T-helper 2 cell treated with Interferon-gamma antibody and Interleukin-4, amounts not matched to agents 5 μg/mL and 100 μg/mL, for 36 hours (primary cell): ENCODE measurements around the gene TPK1.

ENCODE experiments used
- DNase-seq: peaks from one replicate; pipeline ENCODE4 v3.0.0; 2021; ENCODE audit warnings: low spot score
- H3K27ac Mint-ChIP-seq: one replicate; pipeline ENCODE4 v1.8.0; 2021; ENCODE audit warnings: mild to moderate bottlenecking, mixed read lengths
- H3K27me3 Mint-ChIP-seq: one replicate; pipeline ENCODE4 v1.8.0; 2021; ENCODE audit warnings: low read depth, mixed read lengths
- H3K36me3 Mint-ChIP-seq: one replicate; pipeline ENCODE4 v1.8.0; 2021; ENCODE audit warnings: low read depth, mixed read lengths
- H3K4me1 Mint-ChIP-seq: one replicate; pipeline ENCODE4 v1.8.0; 2021; ENCODE audit warnings: low read depth, mixed read lengths
- H3K4me3 Mint-ChIP-seq: one replicate; pipeline ENCODE4 v1.8.0; 2022; ENCODE audit warnings: mild to moderate bottlenecking, moderate library complexity, mixed read lengths
- H3K9me3 Mint-ChIP-seq: one replicate; pipeline ENCODE4 v1.8.0; 2021; ENCODE audit warnings: mixed read lengths

The TPK1 gene

GRCh38 chr7:144525956-144526355, 309.9 kb downstream of the TPK1 start:
- H3K36me3 Mint-ChIP-seq: no peaks in the 10 kb centered on the region
- H3K27me3 Mint-ChIP-seq: no peaks in the 10 kb centered on the region
- no peak overlapping the region for H3K4me3 Mint-ChIP-seq
- H3K4me1 Mint-ChIP-seq: peaks cover 7% of the 10 kb centered on the region
- H3K27ac Mint-ChIP-seq: no peak overlapping the region
- DNase-seq: no peak
- H3K9me3 Mint-ChIP-seq: no peaks in the 10 kb centered on the region

- no peak overlapping the region for H3K27ac Mint-ChIP-seq
- H3K9me3 Mint-ChIP-seq: no peaks in the 10 kb centered on the region
- H3K4me3 Mint-ChIP-seq: no peak overlapping the region
- H3K27me3 Mint-ChIP-seq: no peaks in the 10 kb centered on the region
- no peak for DNase-seq
- H3K4me1 Mint-ChIP-seq: peaks cover 4% of the 10 kb centered on the region
- no peaks in the 10 kb centered on the region for H3K36me3 Mint-ChIP-seq
These were observed 311.6 kb downstream of the TPK1 start for GRCh38 chr7:144524271-144524670.

GRCh38 chr7:144523621-144524020, 312.2 kb downstream of the TPK1 start:
- peaks cover 1% of the 10 kb centered on the region for H3K4me1 Mint-ChIP-seq
- H3K36me3 Mint-ChIP-seq: no peaks in the 10 kb centered on the region
- no peak overlapping the region for H3K4me3 Mint-ChIP-seq
- H3K9me3 Mint-ChIP-seq: no peaks in the 10 kb centered on the region
- no peaks in the 10 kb centered on the region for H3K27me3 Mint-ChIP-seq
- H3K27ac Mint-ChIP-seq: no peak overlapping the region
- DNase-seq: no peak

- DNase-seq: no peak
- H3K27me3 Mint-ChIP-seq: no peaks in the 10 kb centered on the region
- H3K4me1 Mint-ChIP-seq: peaks cover 8% of the 10 kb centered on the region
- H3K9me3 Mint-ChIP-seq: no peaks in the 10 kb centered on the region
- H3K27ac Mint-ChIP-seq: no peak overlapping the region
- H3K4me3 Mint-ChIP-seq: no peak overlapping the region
- H3K36me3 Mint-ChIP-seq: no peaks in the 10 kb centered on the region
These were observed 315.9 kb downstream of the TPK1 start for GRCh38 chr7:144519925-144520324.

- no peaks in the 10 kb centered on the region for H3K9me3 Mint-ChIP-seq
- no peak overlapping the region for H3K4me3 Mint-ChIP-seq
- no peak overlapping the region for H3K27ac Mint-ChIP-seq
- peaks cover 8% of the 10 kb centered on the region for H3K4me1 Mint-ChIP-seq
- DNase-seq: no peak
- no peaks in the 10 kb centered on the region for H3K27me3 Mint-ChIP-seq
- H3K36me3 Mint-ChIP-seq: no peaks in the 10 kb centered on the region
These were observed 317.5 kb downstream of the TPK1 start for GRCh38 chr7:144518360-144518759.

- Mint-ChIP-seq H3K4me3 (no peak overlapping the region), H3K4me1 (peaks cover 8% of the 10 kb centered on the region), H3K9me3 (no peaks in the 10 kb centered on the region), H3K36me3 (no peaks in the 10 kb centered on the region), H3K27me3 (no peaks in the 10 kb centered on the region), H3K27ac (no peak overlapping the region)
- DNase-seq: no peak
These were observed 318.1 kb downstream of the TPK1 start for GRCh38 chr7:144517749-144518148.

GRCh38 chr7:144516729-144517525, 318.9 kb downstream of the TPK1 start:
- DNase-seq: no peak
- peaks cover 8% of the 10 kb centered on the region for H3K4me1 Mint-ChIP-seq
- H3K4me3 Mint-ChIP-seq: no peak overlapping the region
- H3K36me3 Mint-ChIP-seq: no peaks in the 10 kb centered on the region
- no peak overlapping the region for H3K27ac Mint-ChIP-seq
- H3K27me3 Mint-ChIP-seq: no peaks in the 10 kb centered on the region
- H3K9me3 Mint-ChIP-seq: no peaks in the 10 kb centered on the region

- H3K4me3 Mint-ChIP-seq: no peak overlapping the region
- no peaks in the 10 kb centered on the region for H3K27me3 Mint-ChIP-seq
- H3K36me3 Mint-ChIP-seq: no peaks in the 10 kb centered on the region
- peaks cover 11% of the 10 kb centered on the region for H3K4me1 Mint-ChIP-seq
- no peak overlapping the region for H3K27ac Mint-ChIP-seq
- H3K9me3 Mint-ChIP-seq: no peaks in the 10 kb centered on the region
- DNase-seq: no peak
These were observed 322.5 kb downstream of the TPK1 start for GRCh38 chr7:144513334-144513733.

- Mint-ChIP-seq H3K4me3 (no peak overlapping the region), H3K27me3 (no peaks in the 10 kb centered on the region), H3K9me3 (no peaks in the 10 kb centered on the region), H3K36me3 (no peaks in the 10 kb centered on the region), H3K27ac (no peak overlapping the region), H3K4me1 (peaks cover 3% of the 10 kb centered on the region)
- no peak for DNase-seq
These were observed 325.2 kb downstream of the TPK1 start for GRCh38 chr7:144510621-144511020.

GRCh38 chr7:144508702-144509101, 327.2 kb downstream of the TPK1 start:
- no peak overlapping the region for H3K4me3 Mint-ChIP-seq
- no peaks in the 10 kb centered on the region for H3K9me3 Mint-ChIP-seq
- peaks cover 3% of the 10 kb centered on the region for H3K4me1 Mint-ChIP-seq
- no peaks in the 10 kb centered on the region for H3K27me3 Mint-ChIP-seq
- H3K36me3 Mint-ChIP-seq: no peaks in the 10 kb centered on the region
- H3K27ac Mint-ChIP-seq: no peak overlapping the region
- no peak for DNase-seq

- Mint-ChIP-seq H3K36me3 (no peaks in the 10 kb centered on the region), H3K27ac (no peak overlapping the region), H3K4me1 (no peaks in the 10 kb centered on the region), H3K27me3 (no peaks in the 10 kb centered on the region), H3K9me3 (no peaks in the 10 kb centered on the region), H3K4me3 (no peak overlapping the region)
- no peak for DNase-seq
These were observed 332.6 kb downstream of the TPK1 start for GRCh38 chr7:144503215-144503614.

GRCh38 chr7:144500225-144500624, 335.6 kb downstream of the TPK1 start:
- H3K4me1 Mint-ChIP-seq: no peaks in the 10 kb centered on the region
- H3K27me3 Mint-ChIP-seq: no peaks in the 10 kb centered on the region
- H3K36me3 Mint-ChIP-seq: no peaks in the 10 kb centered on the region
- H3K9me3 Mint-ChIP-seq: no peaks in the 10 kb centered on the region
- no peak overlapping the region for H3K27ac Mint-ChIP-seq
- DNase-seq: no peak
- no peak overlapping the region for H3K4me3 Mint-ChIP-seq

GRCh38 chr7:144497282-144497681, 338.6 kb downstream of the TPK1 start:
- no peaks in the 10 kb centered on the region for H3K27me3 Mint-ChIP-seq

GRCh38 chr7:144494355-144494754, 341.5 kb downstream of the TPK1 start:
- Mint-ChIP-seq H3K36me3 (no peaks in the 10 kb centered on the region), H3K27ac (no peak overlapping the region), H3K4me3 (no peak overlapping the region), H3K27me3 (no peaks in the 10 kb centered on the region), H3K4me1 (peaks cover 2% of the 10 kb centered on the region), H3K9me3 (no peaks in the 10 kb centered on the region)
- no peak for DNase-seq

More at GRCh38 chr7:144497282-144497681, 338.6 kb downstream of the TPK1 start:
- no peak overlapping the region for H3K4me3 Mint-ChIP-seq
- H3K4me1 Mint-ChIP-seq: no peaks in the 10 kb centered on the region
- H3K9me3 Mint-ChIP-seq: no peaks in the 10 kb centered on the region
- H3K36me3 Mint-ChIP-seq: no peaks in the 10 kb centered on the region
- H3K27ac Mint-ChIP-seq: no peak overlapping the region
- DNase-seq: no peak

- Mint-ChIP-seq H3K27me3 (no peaks in the 10 kb centered on the region), H3K4me1 (peaks cover 2% of the 10 kb centered on the region), H3K9me3 (no peaks in the 10 kb centered on the region), H3K27ac (no peak overlapping the region), H3K36me3 (no peaks in the 10 kb centered on the region), H3K4me3 (no peak overlapping the region)
- DNase-seq: no peak
These were observed 346.3 kb downstream of the TPK1 start for GRCh38 chr7:144489504-144489903.
